Transverse colon (tissue), 4 donors: ENCODE data around the gene OR52D1. TPM values are rescaled to one million over a fixed set of nuclear protein-coding genes. Genes with fewer than 3 reads are reported as not detected.

ENCODE experiments used
- DNase-seq: peaks from one replicate; pipeline ENCODE4 v3.0.0-alpha.2; 2019
- H3K27ac ChIP-seq, 4 donors: fragments of 200-600 bp; sonication (generic); 2 replicates each; pipeline ENCODE4 v1.5.1; 2016 to 2018; ENCODE audit warnings: inconsistent platforms in 4 of 4
- H3K27me3 ChIP-seq: fragments of 200-600 bp; sonication (generic); 2 replicates; pipeline ENCODE4 v1.5.1; 2017; ENCODE audit warnings: inconsistent platforms
- H3K36me3 ChIP-seq, 4 donors: fragments of 200-600 bp; sonication (generic); 2 replicates each; pipeline ENCODE4 v1.5.1; 2017 to 2019; ENCODE audit warnings: inconsistent platforms in 4 of 4
- H3K4me1 ChIP-seq, 4 donors: fragments of 200-600 bp; sonication (generic); 2 replicates each; pipeline ENCODE4 v1.5.1; 2017 to 2020; ENCODE audit warnings: inconsistent platforms in 4 of 4
- H3K4me3 ChIP-seq, 4 donors: fragments of 200-600 bp; sonication (generic); 1 replicate in 1 of 4; 2 replicates in 3 of 4; pipeline versions ENCODE4 v1.5.1 to v1.6.1; 2017 to 2019; ENCODE audit warnings: inconsistent platforms in 4 of 4
- H3K9me3 ChIP-seq, 2 donors: fragments of 200-600 bp; sonication (generic); 2 replicates each; pipeline ENCODE4 v1.5.1; 2017 to 2019; ENCODE audit warnings: inconsistent platforms in 2 of 2
- EP300 ChIP-seq: sonication (generic); formaldehyde crosslinking; IDR thresholded peaks from one replicate; pipeline ENCODE4 v1.6.1; 2017; ENCODE audit warnings: antibody characterized with exemption, low read depth
- POLR2A ChIP-seq: fragments of 450-650 bp; IDR thresholded peaks from one replicate; pipeline ENCODE4 v1.6.1; 2016; ENCODE audit warnings: antibody characterized with exemption, mild to moderate bottlenecking, moderate library complexity
- POLR2AphosphoS5 ChIP-seq, 3 donors: sonication (generic); formaldehyde crosslinking; IDR thresholded peaks; one replicate each; pipeline ENCODE4 v1.6.1; 2016; ENCODE audit warnings: antibody characterized with exemption in 3 of 3
- WGBS, 2 donors: methylation state at CpG; one replicate each; pipeline ENCODE4 v1.1.5; 2018; ENCODE audit warnings: low coverage in 1 of 2; 5-methylcytosine and 5-hydroxymethylcytosine counted together
- in situ Hi-C, 4 donors: fragments of 200-750 bp; cut with MboI; loops; one replicate each; pipeline versions ENCODE4 v1.15.0 to v1.15.1; 2017; ENCODE audit warnings: low sequenced_read_pairs in 3 of 4, low pct_ligation_motif_present in 1 of 4, low pct_unique_long_range_greater_than_20kb in 1 of 4
- intact Hi-C: fragments of 100-400 bp; cut with DNase I; formaldehyde crosslinking; loops from one replicate; pipeline ENCODE4 v1.15.1; 2023; ENCODE audit warnings: low total_unique reads
- total RNA-seq, 4 donors: library from RNA; depleted of rRNA; stranded (reverse); fragments of >200 nt; gene quantifications; one replicate each; pipeline ENCODE4 v1.1.0, GENCODE V29; 2016
- TF ChIP-seq, protein P1 (sequence below), 5 experiments: fragments of 200-600 bp in 3 of 5; fragments of 450-650 bp in 2 of 5; sonication (generic) in 3 of 5; IDR thresholded peaks; 1 replicate in 2 of 5; 2 replicates in 3 of 5; pipeline ENCODE4 v1.5.1; 2016 to 2017; ENCODE audit warnings: antibody characterized with exemption in 5 of 5, inconsistent platforms in 3 of 5, mild to moderate bottlenecking in 2 of 5, moderate library complexity in 1 of 5

The OR52D1 gene
- total RNA-seq, 4 donors from 2014 or later: not detected

DNA sequence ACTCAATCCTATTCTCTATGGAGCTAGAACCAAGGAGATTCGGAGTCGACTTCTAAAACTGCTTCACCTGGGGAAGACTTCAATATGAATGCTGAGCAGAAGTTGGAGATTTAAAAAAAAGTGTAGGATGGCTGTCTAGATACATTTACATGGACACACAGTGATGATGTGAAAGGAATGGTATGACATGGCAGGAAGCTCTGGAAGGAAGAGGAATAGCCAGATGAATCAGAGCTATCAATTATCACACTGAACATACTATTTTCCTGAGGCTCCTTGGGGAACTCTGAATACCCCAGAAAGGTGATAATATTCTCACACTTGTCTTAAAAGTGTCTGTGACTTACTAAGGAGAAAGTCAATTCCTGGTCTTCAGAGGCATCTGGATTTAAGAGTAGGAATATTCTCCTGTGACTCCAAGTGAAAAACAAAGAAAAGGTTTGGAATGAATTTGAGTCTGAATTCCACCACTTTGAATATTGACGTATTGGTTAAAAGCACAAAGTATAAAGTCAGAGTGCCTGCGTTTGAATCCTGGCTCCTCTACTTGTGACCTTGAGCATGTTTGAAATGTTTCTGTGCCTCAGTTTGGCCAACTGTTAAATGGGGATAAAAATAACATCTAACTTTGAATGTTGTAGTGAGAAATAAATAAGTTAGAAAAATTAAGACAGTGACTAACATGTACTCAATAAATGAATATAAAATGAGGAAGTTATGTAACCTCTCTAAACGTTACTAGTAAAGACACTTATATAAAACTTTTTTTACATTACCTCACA, 1.3 kb downstream of the OR52D1 start:
- no peak overlapping the region for H3K27ac ChIP-seq
- no peak for TF ChIP-seq EP300
- no peak for TF ChIP-seq POLR2AphosphoS5 (IDR thresholded peaks at IDR 0.05)
- no peak for TF ChIP-seq POLR2A
- TF ChIP-seq, protein P1, sequence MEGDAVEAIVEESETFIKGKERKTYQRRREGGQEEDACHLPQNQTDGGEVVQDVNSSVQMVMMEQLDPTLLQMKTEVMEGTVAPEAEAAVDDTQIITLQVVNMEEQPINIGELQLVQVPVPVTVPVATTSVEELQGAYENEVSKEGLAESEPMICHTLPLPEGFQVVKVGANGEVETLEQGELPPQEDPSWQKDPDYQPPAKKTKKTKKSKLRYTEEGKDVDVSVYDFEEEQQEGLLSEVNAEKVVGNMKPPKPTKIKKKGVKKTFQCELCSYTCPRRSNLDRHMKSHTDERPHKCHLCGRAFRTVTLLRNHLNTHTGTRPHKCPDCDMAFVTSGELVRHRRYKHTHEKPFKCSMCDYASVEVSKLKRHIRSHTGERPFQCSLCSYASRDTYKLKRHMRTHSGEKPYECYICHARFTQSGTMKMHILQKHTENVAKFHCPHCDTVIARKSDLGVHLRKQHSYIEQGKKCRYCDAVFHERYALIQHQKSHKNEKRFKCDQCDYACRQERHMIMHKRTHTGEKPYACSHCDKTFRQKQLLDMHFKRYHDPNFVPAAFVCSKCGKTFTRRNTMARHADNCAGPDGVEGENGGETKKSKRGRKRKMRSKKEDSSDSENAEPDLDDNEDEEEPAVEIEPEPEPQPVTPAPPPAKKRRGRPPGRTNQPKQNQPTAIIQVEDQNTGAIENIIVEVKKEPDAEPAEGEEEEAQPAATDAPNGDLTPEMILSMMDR (IDR thresholded peaks at IDR 0.05): no peak
- H3K36me3 ChIP-seq: no peaks in the 10 kb centered on the region
- no peak overlapping the region for H3K4me3 ChIP-seq
- intact Hi-C loops: loop anchor here (2.0 to 5.0 kb wide), 2 partner anchors 29 to 318 kb away; partner anchors contain the start of gene OR52N2
- no peak for DNase-seq
- in situ Hi-C loops: no loop called here
- no peaks in the 10 kb centered on the region for H3K9me3 ChIP-seq
- 44 to 51% methylated on average over 5 of the region's 5 CpGs for WGBS, 2 donors
- no peaks in the 10 kb centered on the region for H3K27me3 ChIP-seq
- no peaks in the 10 kb centered on the region for H3K4me1 ChIP-seq

DNA sequence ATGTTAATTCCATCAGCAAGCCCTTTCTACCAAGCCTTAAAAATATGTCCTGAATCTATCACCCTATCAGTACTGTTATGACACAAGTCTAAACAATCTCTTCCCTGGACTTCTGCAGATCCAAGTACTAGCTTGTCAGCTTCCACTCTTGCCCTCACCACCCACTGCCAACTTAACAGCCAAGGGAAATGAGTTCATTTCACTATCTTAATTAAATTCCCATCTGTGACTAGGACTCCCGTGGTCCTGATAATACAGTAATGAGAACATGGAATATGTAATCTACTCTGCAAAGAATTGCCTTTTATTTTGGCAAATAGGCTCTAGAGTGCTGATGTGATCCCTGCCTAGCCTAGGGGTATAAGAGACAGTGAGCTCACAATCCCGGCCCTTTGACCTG, 11.2 kb downstream of the OR52D1 start:
- intact Hi-C loops (no loop called here), in situ Hi-C loops (no loop called here)
- TF ChIP-seq POLR2AphosphoS5 (IDR thresholded peaks at IDR 0.05) (no peak), EP300 (no peak), POLR2A (no peak)
- no peak for DNase-seq
- Histone ChIP-seq H3K4me1 (no peaks in the 10 kb centered on the region), H3K27ac (no peak overlapping the region), H3K4me3 (no peak overlapping the region), H3K27me3 (no peaks in the 10 kb centered on the region), H3K9me3 (no peaks in the 10 kb centered on the region), H3K36me3 (no peaks in the 10 kb centered on the region)
- WGBS, 2 donors: 70 to 80% methylated on average over 1 to 2 of the region's 2 CpGs

DNA sequence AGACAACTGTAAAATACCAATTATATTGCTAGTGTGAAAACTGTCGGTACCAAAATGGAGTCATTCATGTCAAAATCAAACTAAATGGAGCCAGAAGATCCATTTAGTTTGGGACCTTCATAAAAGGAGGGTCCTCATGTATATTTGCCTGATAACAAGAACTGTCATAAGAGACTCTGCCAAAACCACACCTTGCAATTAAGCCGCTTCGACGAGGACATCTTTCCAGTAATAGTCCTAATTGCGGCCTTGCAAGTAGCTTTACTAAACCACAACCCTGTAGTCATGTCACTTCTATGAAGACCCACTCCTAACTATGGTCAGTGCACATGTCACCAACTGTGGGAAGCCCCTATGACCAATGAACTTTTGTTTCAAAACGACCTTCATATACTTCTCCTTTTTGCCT, 11.9 kb downstream of the OR52D1 start:
- in situ Hi-C loops (no loop called here), intact Hi-C loops (no loop called here)
- Histone ChIP-seq H3K27me3 (no peaks in the 10 kb centered on the region), H3K36me3 (no peaks in the 10 kb centered on the region), H3K27ac (no peak overlapping the region), H3K9me3 (no peaks in the 10 kb centered on the region), H3K4me3 (no peak overlapping the region), H3K4me1 (no peaks in the 10 kb centered on the region)
- WGBS, 2 donors: 76 to 100% methylated on average over 1 to 6 of the region's 6 CpGs
- TF ChIP-seq EP300 (no peak), POLR2AphosphoS5 (IDR thresholded peaks at IDR 0.05) (no peak), POLR2A (no peak)
- TF ChIP-seq, protein P1 (IDR thresholded peaks at IDR 0.05): no peak
- no peak for DNase-seq

DNA sequence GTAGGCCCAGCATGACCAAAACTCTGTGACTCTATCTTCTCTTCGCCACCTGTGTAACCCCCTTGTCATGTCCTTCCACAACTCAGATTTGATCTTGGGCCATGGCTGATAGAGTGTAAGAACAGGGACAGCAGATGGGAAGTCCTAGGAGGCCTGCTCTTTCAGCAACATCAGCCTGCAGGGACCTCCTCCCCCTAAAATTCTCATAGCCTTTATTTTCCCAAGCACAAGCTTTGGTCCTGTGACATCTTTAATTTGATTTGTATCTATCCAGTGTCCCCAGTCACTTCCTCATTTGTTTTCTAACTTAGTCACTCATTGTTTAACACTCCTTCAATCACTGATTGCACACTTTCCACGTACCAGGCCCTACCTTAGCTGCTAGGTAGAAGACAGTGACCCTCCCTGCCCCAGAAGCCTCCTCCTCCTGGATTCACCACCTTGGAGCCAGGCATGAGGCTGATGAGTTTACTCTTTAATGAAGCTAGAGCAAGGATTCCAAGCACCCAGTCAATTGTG, 16.0 kb downstream of the OR52D1 start:
- Histone ChIP-seq H3K27ac (no peak overlapping the region), H3K4me1 (no peaks in the 10 kb centered on the region), H3K36me3 (no peaks in the 10 kb centered on the region), H3K9me3 (no peaks in the 10 kb centered on the region), H3K27me3 (no peaks in the 10 kb centered on the region), H3K4me3 (no peak overlapping the region)
- TF ChIP-seq POLR2A: no peak
- WGBS, 2 donors: 60 to 68% methylated on average over 1 to 2 of the region's 2 CpGs
- intact Hi-C loops: no loop called here
- DNase-seq: no peak
- in situ Hi-C loops: no loop called here

DNA sequence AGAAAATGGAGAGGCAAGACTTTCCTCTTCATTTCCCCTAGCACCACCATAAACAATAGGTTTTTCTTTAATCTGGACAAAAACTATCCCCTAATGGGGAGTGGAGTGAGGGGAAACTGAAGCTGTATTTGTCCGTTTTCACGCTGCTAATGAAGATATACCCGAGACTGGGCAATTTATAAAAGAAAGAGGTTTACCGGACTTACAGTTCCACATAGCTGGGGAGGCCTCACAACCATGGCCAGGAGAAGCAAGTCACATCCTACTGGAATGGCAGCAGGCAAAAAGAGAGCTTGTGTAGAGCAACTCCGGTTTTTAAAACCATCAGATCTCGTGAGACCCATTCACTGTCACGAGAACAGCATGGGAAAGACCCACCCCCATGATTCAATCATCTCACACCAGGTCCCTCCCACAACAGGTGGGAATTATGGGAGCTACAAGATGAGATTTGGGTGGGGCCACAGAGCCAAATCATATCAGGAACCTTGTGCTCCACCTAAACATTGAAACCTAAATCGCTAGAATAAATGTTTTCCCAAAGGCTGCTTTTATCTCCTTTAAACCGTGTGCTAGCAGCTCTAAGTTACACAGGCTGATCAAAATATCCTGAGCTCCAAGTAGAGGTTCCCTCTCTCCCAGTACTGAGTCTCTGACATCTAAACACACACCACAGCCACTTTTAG, 17.0 kb downstream of the OR52D1 start:
- no peak for DNase-seq
- intact Hi-C loops: no loop called here
- TF ChIP-seq POLR2A (no peak), POLR2AphosphoS5 (IDR thresholded peaks at IDR 0.05) (no peak), EP300 (no peak)
- TF ChIP-seq, protein P1 (IDR thresholded peaks at IDR 0.05): no peak
- no peaks in the 10 kb centered on the region for H3K36me3 ChIP-seq
- H3K27ac ChIP-seq: no peak overlapping the region
- in situ Hi-C loops: no loop called here
- H3K9me3 ChIP-seq: no peaks in the 10 kb centered on the region
- no peaks in the 10 kb centered on the region for H3K27me3 ChIP-seq
- no peak overlapping the region for H3K4me3 ChIP-seq
- no peaks in the 10 kb centered on the region for H3K4me1 ChIP-seq
- WGBS, 2 donors: 88 to 89% methylated on average over 6 to 9 of the region's 9 CpGs
